Mesothelial cell of epicardium (in vitro differentiated cells): Measurements from ENCODE around the gene ZNF526. TPM values are rescaled to one million over a fixed set of nuclear protein-coding genes. Genes with fewer than 3 reads are reported as not detected.

Experiments
- DNase-seq, 2 experiments: peaks; one replicate each; pipeline ENCODE4 v3.0.0; 2021; ENCODE audit warnings: low spot score in 2 of 2; ENCODE audit not compliant: unreplicated experiment in 2 of 2
- H3K27ac Mint-ChIP-seq: 2 replicates; pipeline ENCODE4 v1.8.0; 2021; ENCODE audit warnings: mixed read lengths
- H3K27me3 Mint-ChIP-seq: 2 replicates; pipeline ENCODE4 v1.8.0; 2021; ENCODE audit warnings: low read depth, mixed read lengths
- H3K36me3 Mint-ChIP-seq: 2 replicates; pipeline ENCODE4 v1.8.0; 2021; ENCODE audit warnings: mixed read lengths
- H3K4me1 Mint-ChIP-seq: 2 replicates; pipeline ENCODE4 v1.8.0; 2021; ENCODE audit warnings: mixed read lengths
- H3K4me3 Mint-ChIP-seq: 2 replicates; pipeline ENCODE4 v1.8.0; 2021; ENCODE audit warnings: mild to moderate bottlenecking, moderate library complexity, mixed read lengths
- H3K9me3 Mint-ChIP-seq: 2 replicates; pipeline ENCODE4 v1.8.0; 2021; ENCODE audit warnings: mixed read lengths
- CTCF ChIP-seq: fragments of 200-600 bp; sonication (generic); IDR thresholded peaks from one replicate; pipeline ENCODE4 v1.5.0; 2021; ENCODE audit warnings: antibody characterized with exemption; ENCODE audit not compliant: unreplicated experiment
- total RNA-seq: library from RNA; stranded (reverse); gene quantifications from 3 replicates; pipeline ENCODE4 v1.2.1, GENCODE V29; 2021

ZNF526 gene
- total RNA-seq, 1 donor from 2014 or later = 13.3 TPM

- no peak for TF ChIP-seq CTCF
- H3K4me3 Mint-ChIP-seq = no peak overlapping the region
- H3K4me1 Mint-ChIP-seq = peaks cover 34% of the 10 kb centered on the region
- H3K36me3 Mint-ChIP-seq = peaks cover 18% of the 10 kb centered on the region
- no peak for DNase-seq
- no peaks in the 10 kb centered on the region for H3K9me3 Mint-ChIP-seq
- no peaks in the 10 kb centered on the region for H3K27me3 Mint-ChIP-seq
- no peak overlapping the region for H3K27ac Mint-ChIP-seq
Observed at GRCh38 chr19:42276284-42276683, 56.2 kb downstream of the ZNF526 start.

- Mint-ChIP-seq H3K4me1 (peaks cover 37% of the 10 kb centered on the region), H3K9me3 (no peaks in the 10 kb centered on the region), H3K4me3 (no peak overlapping the region), H3K36me3 (peaks cover 18% of the 10 kb centered on the region), H3K27me3 (no peaks in the 10 kb centered on the region), H3K27ac (no peak overlapping the region)
- no peak for DNase-seq
- no peak for TF ChIP-seq CTCF
Observed at GRCh38 chr19:42276821-42277220, 56.7 kb downstream of the ZNF526 start.

Other genes with a start within 250 kb of the ZNF526 start
- gene ATP1A3, start 226.1 kb upstream of the ZNF526 start, total RNA-seq = 0.45 TPM in 1 of 3 replicates, not detected in the others
- 38.3 to 39.9 TPM (median 39.2 TPM) in 3 replicates for gene GRIK5, start 150.1 kb upstream of the ZNF526 start, total RNA-seq
- gene ZNF574, start 144.1 kb upstream of the ZNF526 start, total RNA-seq = 20.8 to 21.9 TPM (median 21.3 TPM) in 3 replicates
- 0.65 to 0.93 TPM (median 0.66 TPM) in 3 replicates for gene POU2F2, start 87.9 kb upstream of the ZNF526 start, total RNA-seq
- 21.3 to 24.0 TPM (median 23.7 TPM) in 3 replicates for gene DEDD2, start 2.6 kb upstream of the ZNF526 start, total RNA-seq
- gene GSK3A, start 22.3 kb downstream of the ZNF526 start, total RNA-seq = 42.9 to 45.5 TPM (median 44.6 TPM) in 3 replicates
- gene ERF, start 34.8 kb downstream of the ZNF526 start, total RNA-seq = 90.4 to 106 TPM (median 92.1 TPM) in 3 replicates
- gene CIC, start 48.9 kb downstream of the ZNF526 start, total RNA-seq = 84.0 to 90.9 TPM (median 90.8 TPM) in 3 replicates
- gene PRR19, start 81.8 kb downstream of the ZNF526 start, total RNA-seq = 1.3 to 2.0 TPM (median 1.7 TPM) in 3 replicates
- 81.2 to 91.0 TPM (median 88.5 TPM) in 3 replicates for gene PAFAH1B3, start 82.3 kb downstream of the ZNF526 start, total RNA-seq
- 0.25 to 0.92 TPM (median 0.42 TPM) in 3 replicates for gene TMEM145, start 93.0 kb downstream of the ZNF526 start, total RNA-seq
- gene MEGF8, start 105.3 kb downstream of the ZNF526 start, total RNA-seq = 54.7 to 58.9 TPM (median 57.1 TPM) in 3 replicates
- 1.5 to 2.1 TPM (median 1.9 TPM) in 3 replicates for gene CNFN, start 170.0 kb downstream of the ZNF526 start, total RNA-seq
- gene LIPE, start 207.1 kb downstream of the ZNF526 start, total RNA-seq = 8.6 to 10.8 TPM (median 8.8 TPM) in 3 replicates
- not detected in 3 replicates for gene CXCL17, start 222.6 kb downstream of the ZNF526 start, total RNA-seq